HL-60 (cell line): ENCODE results near the gene POLR1H.

ENCODE experiments used
- GABPA ChIP-seq: IDR thresholded peaks from 2 replicates; pipeline ENCODE4 v1.6.1; 2012; ENCODE audit warnings: low read depth
- POLR2AphosphoS5 ChIP-seq: IDR thresholded peaks from 2 replicates; pipeline ENCODE4 v1.6.1; 2012; ENCODE audit warnings: low read depth
- TF ChIP-seq, protein P1 (sequence below): IDR thresholded peaks from one replicate; pipeline ENCODE4 v1.5.1; 2011; ENCODE audit warnings: low read length, control low read depth, inconsistent platforms; ENCODE audit not compliant: insufficient read depth

DNA sequence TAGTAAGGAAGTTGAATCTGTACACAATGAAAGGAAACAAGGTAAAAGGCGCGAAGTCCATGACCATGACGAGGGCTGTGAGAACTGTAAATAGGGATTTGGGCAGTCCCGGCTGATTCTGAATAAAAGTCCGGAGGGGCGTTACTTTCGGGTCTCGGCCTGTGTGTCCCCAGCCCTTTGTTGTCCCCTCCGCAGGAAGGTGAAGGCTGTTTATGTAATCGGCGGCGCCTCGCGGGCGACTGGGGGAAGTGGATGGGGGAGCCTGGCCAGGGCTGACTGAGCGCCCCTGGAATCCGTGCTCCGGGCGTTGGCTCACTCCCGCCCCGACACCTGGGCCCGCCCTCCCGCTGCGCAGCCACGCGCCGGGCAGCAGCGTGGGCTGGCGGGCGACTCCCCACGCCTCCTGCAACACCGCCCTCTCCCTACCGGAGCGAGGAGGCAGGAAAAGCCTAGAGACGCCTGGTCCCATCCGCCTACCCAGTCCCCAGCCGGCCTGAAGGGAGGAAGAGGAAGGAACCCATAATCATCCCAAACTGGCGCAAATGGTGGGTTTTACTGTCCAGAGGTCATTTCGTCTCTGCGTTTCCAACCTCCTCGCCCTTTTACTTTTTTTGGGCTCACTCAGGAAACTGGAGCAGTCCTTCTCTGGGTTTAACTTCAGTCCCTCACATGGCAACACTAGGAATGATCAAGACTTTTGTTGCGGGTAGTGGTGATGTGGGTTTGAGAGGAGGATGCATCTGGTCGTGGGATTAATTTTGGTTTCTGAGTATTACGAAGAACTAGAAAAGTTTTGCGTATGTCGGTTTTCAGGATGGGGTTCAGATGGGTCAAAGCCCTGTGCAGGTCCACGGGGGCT is 39.7 kb downstream of the POLR1H start:
- TF ChIP-seq, protein P1, sequence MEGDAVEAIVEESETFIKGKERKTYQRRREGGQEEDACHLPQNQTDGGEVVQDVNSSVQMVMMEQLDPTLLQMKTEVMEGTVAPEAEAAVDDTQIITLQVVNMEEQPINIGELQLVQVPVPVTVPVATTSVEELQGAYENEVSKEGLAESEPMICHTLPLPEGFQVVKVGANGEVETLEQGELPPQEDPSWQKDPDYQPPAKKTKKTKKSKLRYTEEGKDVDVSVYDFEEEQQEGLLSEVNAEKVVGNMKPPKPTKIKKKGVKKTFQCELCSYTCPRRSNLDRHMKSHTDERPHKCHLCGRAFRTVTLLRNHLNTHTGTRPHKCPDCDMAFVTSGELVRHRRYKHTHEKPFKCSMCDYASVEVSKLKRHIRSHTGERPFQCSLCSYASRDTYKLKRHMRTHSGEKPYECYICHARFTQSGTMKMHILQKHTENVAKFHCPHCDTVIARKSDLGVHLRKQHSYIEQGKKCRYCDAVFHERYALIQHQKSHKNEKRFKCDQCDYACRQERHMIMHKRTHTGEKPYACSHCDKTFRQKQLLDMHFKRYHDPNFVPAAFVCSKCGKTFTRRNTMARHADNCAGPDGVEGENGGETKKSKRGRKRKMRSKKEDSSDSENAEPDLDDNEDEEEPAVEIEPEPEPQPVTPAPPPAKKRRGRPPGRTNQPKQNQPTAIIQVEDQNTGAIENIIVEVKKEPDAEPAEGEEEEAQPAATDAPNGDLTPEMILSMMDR: no peak
- TF ChIP-seq POLR2AphosphoS5 (no peak), GABPA (no peak)
